Neutrophil (primary cell): ENCODE measurements around the gene FAM83D.

ENCODE experiments used
- H3K27ac ChIP-seq: fragments of 200-600 bp; sonication (generic); 2 replicates; pipeline ENCODE4 v1.5.1; 2016; ENCODE audit warnings: mild to moderate bottlenecking, moderate library complexity
- H3K27me3 ChIP-seq: fragments of 200-600 bp; sonication (generic); 2 replicates; pipeline ENCODE4 v1.6.0; 2016; ENCODE audit warnings: mild to moderate bottlenecking
- H3K36me3 ChIP-seq: fragments of 200-600 bp; sonication (generic); 2 replicates; pipeline ENCODE4 v1.5.1; 2017
- H3K4me1 ChIP-seq, 2 experiments: fragments of 200-600 bp in 1 of 2; sonication (generic) in 1 of 2; 1 replicate in 1 of 2; 2 replicates in 1 of 2; pipeline versions ENCODE4 v1.5.1 to v1.6.1; 2013 to 2016; ENCODE audit warnings: low read depth in 1 of 2, low read length in 1 of 2, mild to moderate bottlenecking in 1 of 2, moderate library complexity in 1 of 2; ENCODE audit not compliant: control insufficient read depth in 1 of 2, insufficient read depth in 1 of 2
- H3K4me3 ChIP-seq, 2 experiments: fragments of 200-600 bp in 1 of 2; sonication (generic) in 1 of 2; 1 replicate in 1 of 2; 2 replicates in 1 of 2; pipeline ENCODE4 v1.5.1; 2013 to 2016; ENCODE audit warnings: low read depth in 1 of 2, low read length in 1 of 2, mild to moderate bottlenecking in 1 of 2, moderate library complexity in 1 of 2
- H3K9me3 ChIP-seq: fragments of 200-600 bp; sonication (generic); 2 replicates; pipeline ENCODE4 v1.5.1; 2016
- TF ChIP-seq, protein P1 (sequence below): fragments of 200-600 bp; sonication (generic); IDR thresholded peaks from 2 replicates; pipeline ENCODE4 v1.5.1; 2016; ENCODE audit warnings: antibody characterized with exemption

Gene FAM83D

DNA sequence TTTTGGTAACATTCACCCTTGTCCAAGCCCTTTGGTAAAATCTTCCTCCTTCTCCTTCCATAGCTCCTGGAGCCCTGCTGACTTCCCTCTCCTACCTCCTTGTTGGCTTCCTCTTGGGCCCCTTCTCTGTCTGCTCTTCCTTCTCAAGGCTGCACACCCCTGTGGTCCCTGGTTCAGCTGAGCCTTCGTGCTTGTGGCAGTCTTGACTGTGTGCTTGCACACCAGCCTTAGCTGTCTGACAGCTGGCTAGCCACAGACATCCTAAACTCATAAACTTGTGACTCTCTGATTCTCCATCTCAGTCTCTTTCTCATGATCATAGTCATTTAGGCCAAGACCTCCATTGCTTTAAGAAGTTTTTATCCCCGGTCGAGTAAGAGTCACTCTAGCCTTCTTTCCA lies 73.0 kb downstream of the FAM83D start:
- Histone ChIP-seq H3K36me3 (peaks cover 79% of the 10 kb centered on the region), H3K4me3 (no peak overlapping the region), H3K27me3 (no peaks in the 10 kb centered on the region), H3K4me1 (no peaks in the 10 kb centered on the region), H3K27ac (no peak overlapping the region), H3K9me3 (no peaks in the 10 kb centered on the region)
- TF ChIP-seq, protein P1, sequence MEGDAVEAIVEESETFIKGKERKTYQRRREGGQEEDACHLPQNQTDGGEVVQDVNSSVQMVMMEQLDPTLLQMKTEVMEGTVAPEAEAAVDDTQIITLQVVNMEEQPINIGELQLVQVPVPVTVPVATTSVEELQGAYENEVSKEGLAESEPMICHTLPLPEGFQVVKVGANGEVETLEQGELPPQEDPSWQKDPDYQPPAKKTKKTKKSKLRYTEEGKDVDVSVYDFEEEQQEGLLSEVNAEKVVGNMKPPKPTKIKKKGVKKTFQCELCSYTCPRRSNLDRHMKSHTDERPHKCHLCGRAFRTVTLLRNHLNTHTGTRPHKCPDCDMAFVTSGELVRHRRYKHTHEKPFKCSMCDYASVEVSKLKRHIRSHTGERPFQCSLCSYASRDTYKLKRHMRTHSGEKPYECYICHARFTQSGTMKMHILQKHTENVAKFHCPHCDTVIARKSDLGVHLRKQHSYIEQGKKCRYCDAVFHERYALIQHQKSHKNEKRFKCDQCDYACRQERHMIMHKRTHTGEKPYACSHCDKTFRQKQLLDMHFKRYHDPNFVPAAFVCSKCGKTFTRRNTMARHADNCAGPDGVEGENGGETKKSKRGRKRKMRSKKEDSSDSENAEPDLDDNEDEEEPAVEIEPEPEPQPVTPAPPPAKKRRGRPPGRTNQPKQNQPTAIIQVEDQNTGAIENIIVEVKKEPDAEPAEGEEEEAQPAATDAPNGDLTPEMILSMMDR = no peak

DNA sequence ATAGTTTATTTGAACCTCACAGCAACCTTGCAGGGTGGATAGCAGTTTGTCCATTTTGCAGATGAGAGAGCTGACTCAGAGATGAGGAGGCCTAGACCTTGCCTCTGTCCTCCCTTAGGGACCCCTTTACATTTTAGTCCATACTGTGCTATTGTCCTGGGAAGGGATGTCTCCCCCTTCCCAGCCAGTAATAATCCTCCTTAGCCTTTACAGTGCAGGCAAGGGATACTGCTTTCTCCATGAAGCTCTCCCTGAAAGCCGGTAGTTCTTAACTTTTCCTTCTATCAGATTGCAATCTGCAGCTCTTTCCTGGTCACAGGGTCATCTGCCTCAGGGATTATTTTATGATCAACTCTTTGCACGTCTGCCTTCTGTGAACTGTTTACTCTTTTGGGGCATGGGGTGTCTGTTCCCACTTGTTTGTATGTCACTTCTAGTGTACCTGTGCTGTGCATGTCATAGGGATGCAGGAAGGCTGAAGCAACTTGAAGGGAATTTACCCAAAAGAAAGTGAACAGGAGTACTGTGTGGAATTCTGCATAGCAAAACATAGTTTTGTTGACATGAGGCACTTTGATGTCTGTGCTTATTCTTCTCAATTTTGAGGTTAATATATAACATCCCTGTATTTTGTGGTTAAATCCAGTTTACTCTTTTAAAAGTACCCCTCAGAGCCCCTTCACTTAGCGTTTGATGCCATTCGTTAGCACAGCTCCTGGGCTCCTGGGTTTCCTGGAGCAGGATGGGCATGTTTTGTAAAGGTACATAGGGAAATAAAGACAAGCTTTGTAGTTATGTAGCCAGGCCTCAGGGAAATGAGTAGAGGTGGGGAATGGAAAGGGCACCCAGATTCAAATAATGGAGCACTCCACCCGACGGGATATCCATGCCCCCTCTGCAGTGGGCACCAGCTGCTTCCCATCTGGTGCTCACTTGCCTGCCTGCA lies 74.0 kb downstream of the FAM83D start:
- Histone ChIP-seq H3K9me3 (no peaks in the 10 kb centered on the region), H3K27me3 (no peaks in the 10 kb centered on the region), H3K4me1 (no peaks in the 10 kb centered on the region), H3K36me3 (peaks cover 84% of the 10 kb centered on the region), H3K4me3 (no peak overlapping the region), H3K27ac (no peak overlapping the region)
- TF ChIP-seq, protein P1 = no peak
